Spleen (tissue), 7 donors: Measurements from ENCODE around the gene SLC13A4.

Experiments used
- POLR2A ChIP-seq, 3 donors: fragments of 450-650 bp; IDR thresholded peaks; one replicate each; pipeline ENCODE4 v1.5.1; 2017; ENCODE audit warnings: antibody characterized with exemption in 3 of 3, mild to moderate bottlenecking in 1 of 3
- POLR2AphosphoS5 ChIP-seq, 3 donors: sonication (generic); formaldehyde crosslinking; IDR thresholded peaks; one replicate each; pipeline ENCODE4 v1.5.1; 2017; ENCODE audit warnings: antibody characterized with exemption in 3 of 3
- TF ChIP-seq, protein P1 (sequence below), 11 experiments: fragments of 200-600 bp in 7 of 11; fragments of 450-650 bp in 4 of 11; sonication (generic) in 4 of 11; IDR thresholded peaks in 8 of 11; conservative IDR thresholded peaks in 3 of 11; 1 replicate in 7 of 11; 2 replicates in 4 of 11; pipeline versions ENCODE4 v1.4.0 to v1.8.0; 2016 to 2021; ENCODE audit warnings: antibody characterized with exemption in 11 of 11, inconsistent platforms in 4 of 11, mild to moderate bottlenecking in 1 of 11
- donor health status: DM: no; HTN: no; CAD: no; lungs with moderate emphysema.
- donor health status: DM: no; HTN: no; CAD: no.
- donor health status: DM: no; HTN: no; CAD: no.

DNA sequence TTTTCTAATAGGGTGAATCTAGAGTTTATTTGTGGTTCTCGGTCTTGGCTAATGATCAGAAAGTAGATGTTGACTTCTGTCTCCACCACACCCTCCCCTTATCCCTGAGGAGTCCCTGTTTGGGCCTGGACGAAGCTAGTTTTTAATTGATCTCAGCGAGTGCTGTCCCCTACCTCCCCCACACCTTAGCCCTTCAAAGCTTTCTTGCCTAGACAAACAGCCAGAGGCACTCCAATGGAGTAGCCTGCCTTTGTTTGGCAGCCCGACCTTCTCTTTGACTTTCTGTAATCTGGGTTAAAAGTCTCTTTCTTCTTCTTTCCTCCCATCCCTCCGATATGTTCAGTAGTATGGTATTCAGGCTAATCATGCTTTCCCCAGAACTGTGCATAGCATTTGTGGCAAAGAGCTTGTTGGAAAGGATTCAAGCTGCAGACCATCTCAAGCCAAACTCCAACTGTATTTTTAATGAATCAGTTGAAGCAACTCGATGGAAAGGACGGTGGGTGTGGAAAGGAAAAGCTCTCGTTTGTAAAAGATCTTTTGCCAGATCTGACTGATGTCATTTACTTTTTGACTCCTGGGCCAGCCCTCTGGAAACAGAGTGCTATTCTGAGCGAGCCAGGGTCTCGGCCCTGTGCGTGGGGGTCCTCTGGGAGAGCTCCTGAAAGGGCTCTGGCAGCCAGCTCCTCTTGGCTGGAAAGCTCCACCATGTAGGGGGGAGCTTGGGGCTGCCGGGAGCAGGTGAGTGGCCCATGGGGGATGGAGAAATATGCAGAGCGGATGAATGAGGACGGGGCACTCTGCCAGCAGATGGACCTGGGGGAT, 16.1 kb upstream of the SLC13A4 start:
- TF ChIP-seq, protein P1, sequence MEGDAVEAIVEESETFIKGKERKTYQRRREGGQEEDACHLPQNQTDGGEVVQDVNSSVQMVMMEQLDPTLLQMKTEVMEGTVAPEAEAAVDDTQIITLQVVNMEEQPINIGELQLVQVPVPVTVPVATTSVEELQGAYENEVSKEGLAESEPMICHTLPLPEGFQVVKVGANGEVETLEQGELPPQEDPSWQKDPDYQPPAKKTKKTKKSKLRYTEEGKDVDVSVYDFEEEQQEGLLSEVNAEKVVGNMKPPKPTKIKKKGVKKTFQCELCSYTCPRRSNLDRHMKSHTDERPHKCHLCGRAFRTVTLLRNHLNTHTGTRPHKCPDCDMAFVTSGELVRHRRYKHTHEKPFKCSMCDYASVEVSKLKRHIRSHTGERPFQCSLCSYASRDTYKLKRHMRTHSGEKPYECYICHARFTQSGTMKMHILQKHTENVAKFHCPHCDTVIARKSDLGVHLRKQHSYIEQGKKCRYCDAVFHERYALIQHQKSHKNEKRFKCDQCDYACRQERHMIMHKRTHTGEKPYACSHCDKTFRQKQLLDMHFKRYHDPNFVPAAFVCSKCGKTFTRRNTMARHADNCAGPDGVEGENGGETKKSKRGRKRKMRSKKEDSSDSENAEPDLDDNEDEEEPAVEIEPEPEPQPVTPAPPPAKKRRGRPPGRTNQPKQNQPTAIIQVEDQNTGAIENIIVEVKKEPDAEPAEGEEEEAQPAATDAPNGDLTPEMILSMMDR (IDR thresholded peaks at IDR 0.05 in 8 of 11, conservative IDR thresholded peaks at IDR 0.05 in 3 of 11): no peak
- TF ChIP-seq POLR2A (IDR thresholded peaks at IDR 0.05): no peak
- TF ChIP-seq POLR2AphosphoS5 (IDR thresholded peaks at IDR 0.05): no peak
